Neural progenitor cell (in vitro differentiated cells): Measurements from ENCODE around the gene PHRF1.

Experiments
- CTCF ChIP-seq: fragments of 200-600 bp; sonication (generic); IDR thresholded peaks from 2 replicates; pipeline ENCODE4 v1.5.1; 2017; ENCODE audit warnings: antibody characterized with exemption, mild to moderate bottlenecking
- EZH2phosphoT487 ChIP-seq: fragments of 200-600 bp; sonication (generic); IDR thresholded peaks from 2 replicates; pipeline ENCODE4 v1.6.1; 2017; ENCODE audit warnings: antibody characterized with exemption

- no peak for TF ChIP-seq CTCF
- no peak for TF ChIP-seq EZH2phosphoT487
These were observed 31.1 kb upstream of the PHRF1 start for GRCh38 chr11:545171-545570.
